DND-41 (cell line): ENCODE measurements around the gene TARM1.

ENCODE experiments used
- ATAC-seq: fragments of 200-7000 bp; cut with Tn5 transposase; 3 replicates; pipeline ENCODE4 v1.9.1; 2021; ENCODE audit warnings: low read depth; ENCODE audit not compliant: insufficient read depth
- DNase-seq: peaks from one replicate; pipeline ENCODE4 v3.0.0-alpha.2; 2020
- H2AFZ ChIP-seq: 2 replicates; pipeline ENCODE4 v1.6.0; 2012; ENCODE audit warnings: low read depth, low read length
- H3K27ac ChIP-seq: 2 replicates; pipeline ENCODE4 v1.5.1; 2012; ENCODE audit warnings: low read length, inconsistent platforms
- H3K27me3 ChIP-seq: fragments of 200-600 bp; sonication (generic); 2 replicates; pipeline ENCODE4 v1.6.0; 2012; ENCODE audit warnings: low read length, mild to moderate bottlenecking, inconsistent platforms; ENCODE audit not compliant: insufficient read depth, poor library complexity
- H3K36me3 ChIP-seq: 2 replicates; pipeline ENCODE4 v1.5.1; 2012; ENCODE audit warnings: low read length, inconsistent platforms; ENCODE audit not compliant: insufficient read depth
- H3K4me1 ChIP-seq: 2 replicates; pipeline ENCODE4 v1.5.1; 2012; ENCODE audit warnings: mild to moderate bottlenecking, low read length; ENCODE audit not compliant: insufficient read depth
- H3K4me2 ChIP-seq: 2 replicates; pipeline ENCODE4 v1.6.0; 2012; ENCODE audit warnings: mild to moderate bottlenecking, moderate library complexity, low read length, inconsistent platforms; ENCODE audit not compliant: insufficient read depth
- H3K4me3 ChIP-seq, 2 experiments: fragments of 200-600 bp in 1 of 2; shearing (Covaris generic) in 1 of 2; 2 replicates each; pipeline ENCODE4 v1.5.1; 2012 to 2016; ENCODE audit warnings: inconsistent platforms in 2 of 2, low read length in 2 of 2, mild to moderate bottlenecking in 2 of 2, low read depth in 1 of 2, moderate library complexity in 1 of 2
- H3K79me2 ChIP-seq: 2 replicates; pipeline ENCODE4 v1.6.0; 2012; ENCODE audit warnings: low read length, inconsistent platforms; ENCODE audit not compliant: insufficient read depth
- H3K9ac ChIP-seq: 2 replicates; pipeline ENCODE4 v1.6.0; 2012; ENCODE audit warnings: low read depth, mild to moderate bottlenecking, inconsistent platforms, low read length, moderate library complexity
- H3K9me3 ChIP-seq: 2 replicates; pipeline ENCODE4 v1.5.1; 2012; ENCODE audit warnings: low read length, moderate library complexity, mild to moderate bottlenecking, inconsistent platforms; ENCODE audit not compliant: insufficient read depth, severe bottlenecking
- H4K20me1 ChIP-seq: 2 replicates; pipeline ENCODE4 v1.6.0; 2012; ENCODE audit warnings: low read length; ENCODE audit not compliant: insufficient read depth
- CTCF ChIP-seq: IDR thresholded peaks from 2 replicates; pipeline ENCODE4 v1.5.1; 2012; ENCODE audit warnings: borderline replicate concordance, low read length, moderate library complexity, mild to moderate bottlenecking; ENCODE audit not compliant: poor library complexity, severe bottlenecking; ENCODE audit errors: extremely low read depth
- EZH2 ChIP-seq: IDR thresholded peaks from 3 replicates; pipeline ENCODE4 v1.6.1; 2012; ENCODE audit warnings: borderline replicate concordance, low read depth, mild to moderate bottlenecking, moderate library complexity, low read length, inconsistent platforms; ENCODE audit not compliant: severe bottlenecking

TARM1 gene

GRCh38 chr19:54095136-54095858 is 14.1 kb upstream of the TARM1 start:
- ATAC-seq (no peak), DNase-seq (no peak)
- H4K20me1 ChIP-seq, result no peaks in the 10 kb centered on the region
- H3K27ac ChIP-seq, result no peak overlapping the region
- H3K9ac ChIP-seq, result no peak overlapping the region
- TF ChIP-seq CTCF (no peak), EZH2 (no peak)
- no peaks in the 10 kb centered on the region for H3K36me3 ChIP-seq
- H3K4me1 ChIP-seq, result no peaks in the 10 kb centered on the region
- no peaks in the 10 kb centered on the region for H3K79me2 ChIP-seq
- H3K4me2 ChIP-seq, result no peak overlapping the region
- H3K9me3 ChIP-seq, result no peaks in the 10 kb centered on the region
- H3K4me3 ChIP-seq, result no peak overlapping the region
- no peaks in the 10 kb centered on the region for H3K27me3 ChIP-seq
- no peak overlapping the region for H2AFZ ChIP-seq

GRCh38 chr19:54094426-54095000 is 13.3 kb upstream of the TARM1 start:
- DNase-seq, result no peak
- Histone ChIP-seq H3K9me3 (no peaks in the 10 kb centered on the region), H3K36me3 (no peaks in the 10 kb centered on the region), H3K4me1 (no peaks in the 10 kb centered on the region), H3K4me2 (no peak overlapping the region), H3K27me3 (no peaks in the 10 kb centered on the region), H3K4me3 (no peak overlapping the region), H3K79me2 (no peaks in the 10 kb centered on the region), H2AFZ (no peak overlapping the region), H3K27ac (no peak overlapping the region), H4K20me1 (no peaks in the 10 kb centered on the region), H3K9ac (no peak overlapping the region)
- ATAC-seq, result no peak
- TF ChIP-seq CTCF, result no peak
- TF ChIP-seq EZH2, result no peak

- Histone ChIP-seq H3K27me3 (no peaks in the 10 kb centered on the region), H3K27ac (no peak overlapping the region), H3K36me3 (no peaks in the 10 kb centered on the region), H3K4me2 (no peak overlapping the region), H3K4me1 (no peaks in the 10 kb centered on the region), H2AFZ (no peak overlapping the region), H3K79me2 (no peaks in the 10 kb centered on the region), H4K20me1 (no peaks in the 10 kb centered on the region), H3K9me3 (peaks cover 6% of the 10 kb centered on the region), H3K9ac (no peak overlapping the region), H3K4me3 (no peak overlapping the region)
- ATAC-seq (no peak), DNase-seq (no peak)
- TF ChIP-seq CTCF, result no peak
- TF ChIP-seq EZH2, result no peak
These were observed 3.2 kb upstream of the TARM1 start for GRCh38 chr19:54084410-54084809.
